SU-DHL-6 (cell line): ENCODE results near the gene PSEN1.

Experiments used
- H2AFZ ChIP-seq: fragments of 200-600 bp; sonication (generic); 2 replicates; pipeline ENCODE4 v1.6.1; 2014; ENCODE audit warnings: low read depth, mild to moderate bottlenecking, moderate library complexity, mixed read lengths, antibody characterized with exemption, low read length; ENCODE audit not compliant: severe bottlenecking
- H3F3A ChIP-seq: fragments of 200-600 bp; shearing (Covaris generic); 2 replicates; pipeline ENCODE4 v1.6.0; 2016; ENCODE audit warnings: antibody characterized with exemption, mild to moderate bottlenecking; ENCODE audit not compliant: insufficient read depth
- H3K27ac ChIP-seq: fragments of 200-600 bp; sonication (generic); 2 replicates; pipeline ENCODE4 v1.5.1; 2016; ENCODE audit warnings: low read depth, mild to moderate bottlenecking, low read length, moderate library complexity, mixed read lengths
- H3K27me3 ChIP-seq: fragments of 200-600 bp; sonication (generic), shearing (Covaris generic); 2 replicates; pipeline ENCODE4 v1.6.0; 2014; ENCODE audit warnings: mild to moderate bottlenecking, low read length
- H3K36me3 ChIP-seq: fragments of 200-600 bp; sonication (generic); 2 replicates; pipeline ENCODE4 v1.6.1; 2014; ENCODE audit warnings: mild to moderate bottlenecking, low read length, mixed read lengths
- H3K4me2 ChIP-seq: fragments of 300-600, 200-600 bp; shearing (Covaris generic), sonication (generic); 2 replicates; pipeline ENCODE4 v1.6.0; 2014; ENCODE audit warnings: low read length, low read depth, mild to moderate bottlenecking; ENCODE audit not compliant: poor library complexity, severe bottlenecking
- H3K4me3 ChIP-seq: fragments of 200-600 bp; sonication (generic); 2 replicates; pipeline ENCODE4 v1.5.1; 2014; ENCODE audit warnings: antibody characterized with exemption, low read length, mild to moderate bottlenecking, mixed read lengths; ENCODE audit not compliant: insufficient read depth, poor library complexity, severe bottlenecking
- H3K79me2 ChIP-seq: fragments of 200-600 bp; sonication (generic); 2 replicates; pipeline ENCODE4 v1.6.1; 2014; ENCODE audit warnings: mild to moderate bottlenecking, low read length, moderate library complexity; ENCODE audit not compliant: insufficient read depth
- H3K9ac ChIP-seq: fragments of 200-600 bp; sonication (generic); 2 replicates; pipeline ENCODE4 v1.7.0; 2014; ENCODE audit warnings: mild to moderate bottlenecking, low read length
- H3K9me2 ChIP-seq: fragments of 200-600 bp; sonication (generic); replicated peaks from 2 replicates; pipeline ENCODE4 v1.6.1; 2014; ENCODE audit warnings: low read length; ENCODE audit not compliant: insufficient read depth
- H3K9me3 ChIP-seq: fragments of 200-600 bp; sonication (generic); 2 replicates; pipeline ENCODE4 v1.6.1; 2014; ENCODE audit warnings: low read length, mixed read lengths; ENCODE audit not compliant: insufficient read depth
- H4K20me1 ChIP-seq: fragments of 200-600 bp; sonication (generic); 2 replicates; pipeline ENCODE4 v1.6.1; 2014; ENCODE audit warnings: low read depth, mild to moderate bottlenecking, antibody characterized with exemption, low read length, moderate library complexity, mixed read lengths
- EZH2phosphoT487 ChIP-seq: fragments of 200-600 bp; sonication (generic), shearing (Covaris generic); conservative IDR thresholded peaks from 2 replicates; pipeline ENCODE4 v1.6.1; 2018; ENCODE audit warnings: mild to moderate bottlenecking, antibody characterized with exemption, low read length, moderate library complexity, mixed read lengths
- TF ChIP-seq, protein P1 (sequence below): fragments of 200-600 bp; sonication (generic); IDR thresholded peaks from one replicate; pipeline ENCODE4 v1.5.1; 2017; ENCODE audit warnings: antibody characterized with exemption, mild to moderate bottlenecking, low read length, moderate library complexity; ENCODE audit not compliant: insufficient read depth, poor library complexity, severe bottlenecking

PSEN1 gene

DNA sequence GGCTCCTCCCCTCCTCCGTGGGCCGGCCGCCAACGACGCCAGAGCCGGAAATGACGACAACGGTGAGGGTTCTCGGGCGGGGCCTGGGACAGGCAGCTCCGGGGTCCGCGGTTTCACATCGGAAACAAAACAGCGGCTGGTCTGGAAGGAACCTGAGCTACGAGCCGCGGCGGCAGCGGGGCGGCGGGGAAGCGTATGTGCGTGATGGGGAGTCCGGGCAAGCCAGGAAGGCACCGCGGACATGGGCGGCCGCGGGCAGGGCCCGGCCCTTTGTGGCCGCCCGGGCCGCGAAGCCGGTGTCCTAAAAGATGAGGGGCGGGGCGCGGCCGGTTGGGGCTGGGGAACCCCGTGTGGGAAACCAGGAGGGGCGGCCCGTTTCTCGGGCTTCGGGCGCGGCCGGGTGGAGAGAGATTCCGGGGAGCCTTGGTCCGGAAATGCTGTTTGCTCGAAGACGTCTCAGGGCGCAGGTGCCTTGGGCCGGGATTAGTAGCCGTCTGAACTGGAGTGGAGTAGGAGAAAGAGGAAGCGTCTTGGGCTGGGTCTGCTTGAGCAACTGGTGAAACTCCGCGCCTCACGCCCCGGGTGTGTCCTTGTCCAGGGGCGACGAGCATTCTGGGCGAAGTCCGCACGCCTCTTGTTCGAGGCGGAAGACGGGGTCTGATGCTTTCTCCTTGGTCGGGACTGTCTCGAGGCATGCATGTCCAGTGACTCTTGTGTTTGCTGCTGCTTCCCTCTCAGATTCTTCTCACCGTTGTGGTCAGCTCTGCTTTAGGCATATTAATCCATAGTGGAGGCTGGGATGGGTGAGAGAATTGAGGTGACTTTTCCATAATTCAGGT, at the start of gene PSEN1:
Gene PSEN1, plus strand, starts transcription at position 121 of the 839 bp plus-strand sequence. CDS start 11,513 bp downstream, outside the sequence.
- Histone ChIP-seq H3K9me3 (no peaks in the 10 kb centered on the region), H3K36me3 (no peaks in the 10 kb centered on the region), H3F3A (peaks cover 6% of the 10 kb centered on the region; the same call in 1 of the 2 replicates), H3K9ac (peak within 1 kb of the TSS; percentile 76), H3K79me2 (peaks cover 22% of the 10 kb centered on the region), H3K27ac (peak within 1 kb of the TSS; percentile 57), H3K4me3 (peak within 1 kb of the TSS; percentile 73), H3K9me2 (no peaks in the 10 kb centered on the region), H2AFZ (peak within 1 kb of the TSS; percentile 94), H4K20me1 (no peaks in the 10 kb centered on the region), H3K27me3 (no peaks in the 10 kb centered on the region), H3K4me2 (peak within 1 kb of the TSS; percentile 77)
- TF ChIP-seq EZH2phosphoT487, result no peak
- TF ChIP-seq, protein P1, sequence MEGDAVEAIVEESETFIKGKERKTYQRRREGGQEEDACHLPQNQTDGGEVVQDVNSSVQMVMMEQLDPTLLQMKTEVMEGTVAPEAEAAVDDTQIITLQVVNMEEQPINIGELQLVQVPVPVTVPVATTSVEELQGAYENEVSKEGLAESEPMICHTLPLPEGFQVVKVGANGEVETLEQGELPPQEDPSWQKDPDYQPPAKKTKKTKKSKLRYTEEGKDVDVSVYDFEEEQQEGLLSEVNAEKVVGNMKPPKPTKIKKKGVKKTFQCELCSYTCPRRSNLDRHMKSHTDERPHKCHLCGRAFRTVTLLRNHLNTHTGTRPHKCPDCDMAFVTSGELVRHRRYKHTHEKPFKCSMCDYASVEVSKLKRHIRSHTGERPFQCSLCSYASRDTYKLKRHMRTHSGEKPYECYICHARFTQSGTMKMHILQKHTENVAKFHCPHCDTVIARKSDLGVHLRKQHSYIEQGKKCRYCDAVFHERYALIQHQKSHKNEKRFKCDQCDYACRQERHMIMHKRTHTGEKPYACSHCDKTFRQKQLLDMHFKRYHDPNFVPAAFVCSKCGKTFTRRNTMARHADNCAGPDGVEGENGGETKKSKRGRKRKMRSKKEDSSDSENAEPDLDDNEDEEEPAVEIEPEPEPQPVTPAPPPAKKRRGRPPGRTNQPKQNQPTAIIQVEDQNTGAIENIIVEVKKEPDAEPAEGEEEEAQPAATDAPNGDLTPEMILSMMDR, result no peak

DNA sequence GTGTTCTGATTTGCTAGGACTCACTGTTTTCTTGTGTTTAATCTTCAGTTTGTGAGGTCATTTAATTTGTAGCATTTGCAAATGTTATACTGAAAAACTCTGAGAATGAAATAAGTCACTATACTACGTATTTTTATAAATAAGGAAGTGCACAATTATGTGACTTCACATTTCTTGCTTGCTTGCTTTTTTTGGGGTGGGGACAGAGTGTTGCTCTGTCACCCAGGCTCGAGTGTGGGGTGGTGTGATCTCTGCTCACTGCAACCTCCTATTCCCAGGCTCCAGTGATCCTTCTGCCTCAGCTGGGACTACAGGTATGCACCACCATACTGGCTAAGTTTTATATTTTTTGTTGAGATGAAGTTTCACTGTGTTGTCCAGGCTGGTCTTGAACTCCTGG, 45.3 kb upstream of the PSEN1 start:
- no peaks in the 10 kb centered on the region for H3K9me3 ChIP-seq
- no peaks in the 10 kb centered on the region; the same call in 1 of the 2 replicates for H4K20me1 ChIP-seq
- H3K9ac ChIP-seq, result no peak overlapping the region
- H3K36me3 ChIP-seq, result peaks cover 35% of the 10 kb centered on the region
- H3K27ac ChIP-seq, result no peak overlapping the region
- H3K27me3 ChIP-seq, result no peaks in the 10 kb centered on the region
- no peaks in the 10 kb centered on the region for H3K9me2 ChIP-seq
- H3F3A ChIP-seq, result peaks cover 4% of the 10 kb centered on the region; the same call in 1 of the 2 replicates
- H3K4me3 ChIP-seq, result no peak overlapping the region
- H3K79me2 ChIP-seq, result peaks cover 39% of the 10 kb centered on the region
- no peak overlapping the region for H2AFZ ChIP-seq
- no peak for TF ChIP-seq EZH2phosphoT487
- TF ChIP-seq, protein P1, result no peak
- H3K4me2 ChIP-seq, result no peak overlapping the region

DNA sequence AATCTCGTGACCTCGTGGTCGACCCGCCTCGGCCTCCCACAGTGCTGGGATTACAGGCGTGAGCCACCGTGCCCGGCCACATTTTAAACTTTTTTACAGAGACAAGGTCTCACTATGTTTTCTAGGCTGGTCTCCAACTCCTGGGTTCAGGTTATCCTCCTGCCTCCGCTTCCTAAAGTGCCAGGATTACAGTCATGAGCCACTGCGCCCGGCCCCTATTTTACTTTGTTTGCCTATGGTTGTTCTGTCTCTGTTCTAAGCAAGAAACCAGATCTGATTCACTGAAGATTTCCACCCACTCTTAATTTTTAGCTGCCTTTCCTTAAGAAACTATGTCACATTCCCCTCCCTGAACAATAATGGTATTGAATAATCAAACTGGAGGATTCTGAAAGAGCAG, 38.9 kb upstream of the PSEN1 start:
- Histone ChIP-seq H3K27me3 (no peaks in the 10 kb centered on the region), H3K79me2 (peaks cover 14% of the 10 kb centered on the region), H3K9ac (no peak overlapping the region), H4K20me1 (no peaks in the 10 kb centered on the region), H3K4me3 (no peak overlapping the region), H3K9me3 (no peaks in the 10 kb centered on the region), H3K9me2 (no peaks in the 10 kb centered on the region), H3F3A (no peaks in the 10 kb centered on the region; the same call in 1 of the 2 replicates), H3K27ac (no peak overlapping the region), H3K36me3 (peaks cover 46% of the 10 kb centered on the region), H2AFZ (no peak overlapping the region), H3K4me2 (no peak overlapping the region)
- TF ChIP-seq EZH2phosphoT487, result no peak
- TF ChIP-seq, protein P1, result no peak
